ENCODE data around the gene ADAMTS4.
A peak's percentile ranks its signal among the peaks of the same experiment; 100 is the strongest.

Gene ADAMTS4

GRCh38 chr1:161219078-161219892, 20.4 kb upstream of the ADAMTS4 start:
- no peak for DNase-seq

GRCh38 chr1:161218301-161219077, 19.6 kb upstream of the ADAMTS4 start:
- no peak for DNase-seq

- DNase-seq: no peak
Measured at GRCh38 chr1:161217831-161218230, 19.0 kb upstream of the ADAMTS4 start.

GRCh38 chr1:161216945-161217712, 18.3 kb upstream of the ADAMTS4 start:
- no peak for DNase-seq

- no peak for DNase-seq
Measured at GRCh38 chr1:161215076-161215475, 16.2 kb upstream of the ADAMTS4 start, which contains the start of gene FCER1G. Gene FCER1G (plus strand): TSS chr1:161215295. CDS start chr1:161215322, 27 bp downstream.

- DNase-seq: no peak
Measured at GRCh38 chr1:161214369-161214768, 15.5 kb upstream of the ADAMTS4 start.

GRCh38 chr1:161209790-161210409, 11.0 kb upstream of the ADAMTS4 start:
- peak; percentile 67 to 68 for DNase-seq

- DNase-seq: no peak
Measured at GRCh38 chr1:161207173-161207572, 8.3 kb upstream of the ADAMTS4 start.

GRCh38 chr1:161206411-161207140, 7.7 kb upstream of the ADAMTS4 start:
- no peak for DNase-seq

GRCh38 chr1:161201836-161202712, 3.2 kb upstream of the ADAMTS4 start, which contains the start of gene NDUFS2:
Gene NDUFS2 (plus strand): TSS chr1:161202367. CDS start chr1:161202386, 19 bp downstream.
- DNase-seq: peak; percentile 88 to 90

- no peak for DNase-seq
Measured at GRCh38 chr1:161200992-161201835, 2.4 kb upstream of the ADAMTS4 start.

- no peak for DNase-seq
Measured at GRCh38 chr1:161200421-161200991, 1.7 kb upstream of the ADAMTS4 start.

- no peak for DNase-seq
Measured at GRCh38 chr1:161199506-161200139, 769 bp upstream of the ADAMTS4 start.

- DNase-seq: no peak
Measured at GRCh38 chr1:161198194-161198896, 509 bp downstream of the ADAMTS4 start.

GRCh38 chr1:161197560-161198193, 1.2 kb downstream of the ADAMTS4 start:
- no peak for DNase-seq

GRCh38 chr1:161196521-161197451, 2.1 kb downstream of the ADAMTS4 start:
- no peak for DNase-seq

GRCh38 chr1:161196111-161196510, 2.7 kb downstream of the ADAMTS4 start:
- no peak for DNase-seq
